Activated T-cell treated with anti-CD3 and anti-CD28 coated beads, Interleukin-2, amount 50 U/mL, for 4 hours (primary cell): ENCODE data around the gene NCR3LG1. TPM values are rescaled to one million over a fixed set of nuclear protein-coding genes. Genes with fewer than 3 reads are reported as not detected.

Experiments
- ATAC-seq, 2 donors: fragments of 200-7000 bp; cut with Tn5 transposase; one replicate each; pipeline ENCODE4 v1.10.0; 2021
- DNase-seq: peaks from one replicate; pipeline ENCODE4 v3.0.0-alpha.2; 2020
- H3K27me3 Mint-ChIP-seq: one replicate; pipeline ENCODE4 v1.8.0; 2021; ENCODE audit warnings: low read depth, mixed read lengths
- H3K36me3 Mint-ChIP-seq: one replicate; pipeline ENCODE4 v1.8.0; 2022; ENCODE audit warnings: mixed read lengths; ENCODE audit not compliant: insufficient read depth
- H3K4me1 Mint-ChIP-seq: one replicate; pipeline ENCODE4 v1.8.0; 2021; ENCODE audit warnings: low read depth, mixed read lengths
- H3K4me3 Mint-ChIP-seq: one replicate; pipeline ENCODE4 v1.8.0; 2021; ENCODE audit warnings: mild to moderate bottlenecking, moderate library complexity, mixed read lengths
- H3K9me3 Mint-ChIP-seq: one replicate; pipeline ENCODE4 v1.8.0; 2021; ENCODE audit warnings: mixed read lengths
- total RNA-seq, 3 donors: library from RNA; stranded (reverse); gene quantifications; one replicate each; pipeline ENCODE4 v1.2.1, GENCODE V29; 2021

NCR3LG1 gene
- total RNA-seq, 3 donors from 2014 or later: 3.2 to 4.2 (median 3.4) TPM

DNA sequence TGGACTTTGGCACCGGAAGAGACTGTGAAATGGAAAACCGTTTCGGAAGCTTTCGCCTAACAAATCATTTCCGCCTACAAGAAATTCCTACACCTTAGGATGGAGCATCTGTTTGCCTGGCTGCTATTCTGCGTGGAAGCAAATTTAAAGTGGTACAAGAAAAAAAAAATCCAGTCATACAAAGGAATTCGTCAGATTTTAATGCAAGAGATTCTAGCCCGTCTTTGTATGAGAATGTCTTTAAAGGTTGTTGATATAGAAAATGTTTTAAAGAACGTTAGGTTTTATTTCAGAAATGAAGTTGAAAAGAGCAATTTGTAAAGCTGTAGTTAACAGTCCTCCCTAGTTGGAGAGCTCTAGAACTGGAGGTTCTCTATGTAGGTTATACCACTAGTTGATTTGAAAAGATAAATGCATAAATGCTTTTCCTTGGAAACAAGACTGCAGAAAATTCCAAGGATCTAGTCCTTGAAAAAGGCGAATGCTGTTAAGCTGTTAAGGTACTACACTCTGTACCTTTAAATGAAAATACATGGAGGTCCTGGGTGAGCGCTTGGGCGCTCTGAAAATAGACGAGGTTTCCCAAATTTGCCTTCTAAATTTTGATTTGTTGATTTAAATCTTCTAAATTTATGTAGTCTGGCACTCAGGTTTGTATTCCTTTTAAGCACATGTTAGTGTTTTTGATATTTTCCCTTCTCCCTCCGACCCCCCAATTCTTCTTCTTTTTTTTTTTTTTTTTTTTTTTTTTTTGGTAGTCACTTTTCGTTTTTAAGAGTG lies 2.4 kb downstream of the NCR3LG1 start:
- H3K36me3 Mint-ChIP-seq: no peaks in the 10 kb centered on the region
- ATAC-seq: no peak
- peak overlapping the region; percentile 93 for H3K4me3 Mint-ChIP-seq
- DNase-seq: no peak
- no peaks in the 10 kb centered on the region for H3K9me3 Mint-ChIP-seq
- peaks cover 4% of the 10 kb centered on the region for H3K27me3 Mint-ChIP-seq
- H3K4me1 Mint-ChIP-seq: peaks cover 36% of the 10 kb centered on the region

- DNase-seq: peak; percentile 55
- peaks cover 3% of the 10 kb centered on the region for H3K9me3 Mint-ChIP-seq
- peak overlapping the region; percentile 93 for H3K4me3 Mint-ChIP-seq
- no peak for ATAC-seq
- H3K4me1 Mint-ChIP-seq: peaks cover 36% of the 10 kb centered on the region
- peaks cover 4% of the 10 kb centered on the region for H3K27me3 Mint-ChIP-seq
- no peaks in the 10 kb centered on the region for H3K36me3 Mint-ChIP-seq
Observed at GRCh38 chr11:17354601-17354991, 3.0 kb downstream of the NCR3LG1 start.

DNA sequence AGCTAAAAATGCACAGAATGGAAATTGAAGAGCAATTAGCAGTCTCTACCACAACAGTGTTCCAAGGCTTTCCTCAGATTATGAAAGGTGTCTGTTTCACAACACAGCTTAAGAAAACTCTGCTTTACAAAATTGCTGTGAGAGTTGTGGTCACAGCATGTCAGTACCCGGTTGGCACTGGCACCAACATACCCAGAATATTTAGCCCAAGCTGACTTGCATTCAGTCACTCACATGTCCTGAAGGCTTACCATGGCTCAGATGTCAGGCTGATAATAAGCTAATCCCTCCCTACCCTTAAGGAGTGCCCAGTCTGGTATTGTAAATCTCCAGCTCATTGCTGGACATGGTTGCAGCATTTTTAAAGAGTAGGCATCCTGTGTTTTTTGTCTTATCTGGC lies 14.9 kb downstream of the NCR3LG1 start:
- Mint-ChIP-seq H3K4me1 (no peaks in the 10 kb centered on the region), H3K27me3 (no peaks in the 10 kb centered on the region), H3K36me3 (peaks cover 41% of the 10 kb centered on the region), H3K9me3 (peaks cover 29% of the 10 kb centered on the region), H3K4me3 (no peak overlapping the region)
- ATAC-seq: no peak
- no peak for DNase-seq

GRCh38 chr11:17368551-17368950 lies 17.0 kb downstream of the NCR3LG1 start:
- ATAC-seq (no peak), DNase-seq (no peak)
- Mint-ChIP-seq H3K36me3 (peaks cover 51% of the 10 kb centered on the region), H3K9me3 (peaks cover 39% of the 10 kb centered on the region), H3K4me3 (no peak overlapping the region), H3K27me3 (no peaks in the 10 kb centered on the region), H3K4me1 (no peaks in the 10 kb centered on the region)

DNA sequence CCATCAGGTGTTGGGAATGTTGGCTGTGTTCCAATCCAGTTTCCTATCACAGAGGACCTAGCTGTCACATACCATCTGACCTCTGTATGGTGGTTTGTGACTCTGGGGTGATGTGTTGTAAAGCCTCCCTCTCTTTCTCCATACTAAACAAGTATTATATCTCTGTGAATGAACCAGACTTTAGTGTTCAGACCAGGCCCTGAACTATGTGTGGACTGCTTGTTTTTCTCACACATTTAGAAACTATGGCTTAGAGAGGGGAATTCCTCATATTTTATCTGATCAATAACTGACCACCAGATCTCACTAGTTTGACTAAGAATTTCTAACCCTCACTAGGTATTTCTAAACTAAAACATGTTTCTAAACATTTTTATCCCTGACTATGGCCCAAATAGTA lies 17.5 kb downstream of the NCR3LG1 start:
- H3K4me3 Mint-ChIP-seq: no peak overlapping the region

GRCh38 chr11:17369684-17370243 lies 18.2 kb downstream of the NCR3LG1 start:
- no peaks in the 10 kb centered on the region for H3K4me1 Mint-ChIP-seq
- H3K4me3 Mint-ChIP-seq: no peak overlapping the region
- H3K27me3 Mint-ChIP-seq: no peaks in the 10 kb centered on the region
- H3K9me3 Mint-ChIP-seq: peaks cover 39% of the 10 kb centered on the region
- H3K36me3 Mint-ChIP-seq: peaks cover 48% of the 10 kb centered on the region
- DNase-seq (no peak), ATAC-seq (no peak)

More for the DNA sequence above, 17.5 kb downstream of the NCR3LG1 start:
- H3K4me1 Mint-ChIP-seq: no peaks in the 10 kb centered on the region
- DNase-seq (no peak), ATAC-seq (no peak)
- H3K36me3 Mint-ChIP-seq: peaks cover 48% of the 10 kb centered on the region
- peaks cover 39% of the 10 kb centered on the region for H3K9me3 Mint-ChIP-seq
- H3K27me3 Mint-ChIP-seq: no peaks in the 10 kb centered on the region

GRCh38 chr11:17371614-17372013 lies 20.0 kb downstream of the NCR3LG1 start:
- no peak for ATAC-seq
- H3K36me3 Mint-ChIP-seq: peaks cover 54% of the 10 kb centered on the region

GRCh38 chr11:17375547-17375946 lies 23.9 kb downstream of the NCR3LG1 start:
- H3K4me3 Mint-ChIP-seq: no peak overlapping the region
- H3K36me3 Mint-ChIP-seq: peaks cover 25% of the 10 kb centered on the region
- peaks cover 19% of the 10 kb centered on the region for H3K9me3 Mint-ChIP-seq
- no peaks in the 10 kb centered on the region for H3K4me1 Mint-ChIP-seq
- H3K27me3 Mint-ChIP-seq: no peaks in the 10 kb centered on the region
- no peak for ATAC-seq
- DNase-seq: no peak

More at GRCh38 chr11:17371614-17372013, 20.0 kb downstream of the NCR3LG1 start:
- DNase-seq: no peak
- no peaks in the 10 kb centered on the region for H3K4me1 Mint-ChIP-seq
- no peak overlapping the region for H3K4me3 Mint-ChIP-seq
- peaks cover 39% of the 10 kb centered on the region for H3K9me3 Mint-ChIP-seq
- H3K27me3 Mint-ChIP-seq: no peaks in the 10 kb centered on the region

DNA sequence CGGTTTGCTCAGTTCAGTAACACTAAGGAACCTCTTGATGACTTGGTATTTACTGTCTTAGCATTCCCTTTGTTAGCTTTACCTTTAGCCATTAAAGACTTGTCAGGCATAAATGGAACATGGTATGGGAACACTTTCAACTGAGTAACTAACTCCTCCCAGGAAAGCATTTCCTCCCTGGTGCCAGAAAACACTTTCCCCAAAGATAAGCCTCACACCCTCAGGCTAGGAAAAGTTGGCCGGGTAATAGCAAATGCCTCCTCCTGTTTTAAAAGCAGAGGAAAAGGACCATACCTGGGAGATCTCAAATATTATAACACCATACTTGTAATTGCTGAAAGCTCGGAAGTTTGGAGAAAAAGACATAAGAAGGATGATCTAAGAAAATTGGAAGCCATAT lies 24.9 kb downstream of the NCR3LG1 start:
- H3K4me1 Mint-ChIP-seq: no peaks in the 10 kb centered on the region

DNA sequence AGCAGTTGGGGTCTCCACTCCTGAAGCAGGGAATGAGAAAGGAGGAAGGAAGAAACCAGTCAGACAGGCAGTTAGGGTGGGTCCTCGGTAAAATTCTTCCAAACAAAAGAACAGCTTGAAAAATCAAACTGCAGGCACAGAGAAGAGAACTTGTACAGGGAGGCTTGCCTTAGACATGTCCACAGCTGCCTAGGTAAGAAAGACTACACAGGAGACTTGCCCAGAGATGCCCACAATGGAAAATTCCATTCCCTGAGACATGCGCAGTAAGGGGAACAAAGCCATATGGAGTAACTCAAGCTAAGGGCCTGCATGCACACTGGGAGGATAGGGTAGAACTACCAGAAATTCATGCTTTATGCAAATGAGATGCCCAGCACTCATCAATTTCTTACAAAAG lies 27.1 kb downstream of the NCR3LG1 start:
- Mint-ChIP-seq H3K27me3 (no peaks in the 10 kb centered on the region), H3K4me1 (no peaks in the 10 kb centered on the region), H3K4me3 (no peak overlapping the region), H3K9me3 (no peaks in the 10 kb centered on the region), H3K36me3 (peaks cover 6% of the 10 kb centered on the region)
- DNase-seq (no peak), ATAC-seq (no peak)

More for the DNA sequence above, 24.9 kb downstream of the NCR3LG1 start:
- DNase-seq (no peak), ATAC-seq (no peak)
- Mint-ChIP-seq H3K9me3 (peaks cover 10% of the 10 kb centered on the region), H3K36me3 (peaks cover 16% of the 10 kb centered on the region), H3K4me3 (no peak overlapping the region), H3K27me3 (no peaks in the 10 kb centered on the region)

DNA sequence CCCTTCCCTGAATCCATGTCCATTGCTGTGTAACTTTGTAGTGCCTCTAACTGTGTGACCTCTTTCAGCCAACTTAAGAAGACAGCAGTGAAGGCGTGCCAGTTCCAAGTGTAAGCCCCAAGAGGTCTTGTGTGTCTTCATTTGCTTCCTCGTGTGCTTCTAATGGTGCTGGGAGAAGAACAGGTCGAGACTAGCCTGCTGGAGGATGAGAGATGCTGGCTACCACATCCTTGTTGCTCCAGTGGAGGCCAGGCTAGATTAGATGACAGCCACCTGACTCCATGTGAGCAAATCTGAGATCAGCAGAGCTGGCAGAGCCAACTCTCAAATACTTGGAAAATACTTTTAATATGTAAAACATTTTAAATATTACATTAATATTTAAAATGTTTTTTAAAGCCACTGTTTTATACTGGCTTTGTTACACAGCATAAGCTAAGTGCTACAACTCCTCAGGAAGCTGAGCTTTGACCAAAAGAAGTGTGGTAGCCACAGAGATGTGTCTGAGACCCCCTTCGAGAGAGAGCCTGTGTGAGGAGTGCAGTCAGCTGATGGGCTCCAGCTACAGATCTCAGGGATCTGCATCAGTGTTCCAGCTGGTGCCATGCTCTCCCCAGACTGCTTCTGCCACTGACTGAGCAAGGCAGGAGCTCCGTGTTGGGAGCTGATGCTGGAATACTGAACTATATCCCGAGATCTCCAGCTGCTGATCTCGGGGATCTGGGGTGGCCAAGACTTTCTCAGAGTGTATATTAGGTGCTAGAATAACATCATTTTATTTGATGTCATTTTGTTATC lies 28.0 kb downstream of the NCR3LG1 start:
- no peaks in the 10 kb centered on the region for H3K27me3 Mint-ChIP-seq
- ATAC-seq (no peak), DNase-seq (no peak)
- H3K9me3 Mint-ChIP-seq: no peaks in the 10 kb centered on the region
- no peaks in the 10 kb centered on the region for H3K4me1 Mint-ChIP-seq
- H3K36me3 Mint-ChIP-seq: peaks cover 6% of the 10 kb centered on the region
- no peak overlapping the region for H3K4me3 Mint-ChIP-seq

- DNase-seq: no peak
- H3K27me3 Mint-ChIP-seq: no peaks in the 10 kb centered on the region
- ATAC-seq: no peak
- no peaks in the 10 kb centered on the region for H3K4me1 Mint-ChIP-seq
- no peaks in the 10 kb centered on the region for H3K9me3 Mint-ChIP-seq
- no peaks in the 10 kb centered on the region for H3K36me3 Mint-ChIP-seq
- H3K4me3 Mint-ChIP-seq: no peak overlapping the region
Observed at GRCh38 chr11:17381156-17381555, 29.6 kb downstream of the NCR3LG1 start.

- no peak for ATAC-seq
- Mint-ChIP-seq H3K9me3 (no peaks in the 10 kb centered on the region), H3K4me1 (no peaks in the 10 kb centered on the region), H3K27me3 (no peaks in the 10 kb centered on the region), H3K36me3 (no peaks in the 10 kb centered on the region), H3K4me3 (no peak overlapping the region)
- no peak for DNase-seq
Observed at GRCh38 chr11:17382046-17382728, 30.6 kb downstream of the NCR3LG1 start.

GRCh38 chr11:17383461-17383860 lies 31.9 kb downstream of the NCR3LG1 start:
- no peaks in the 10 kb centered on the region for H3K4me1 Mint-ChIP-seq
- peaks cover 2% of the 10 kb centered on the region for H3K27me3 Mint-ChIP-seq
- H3K9me3 Mint-ChIP-seq: no peaks in the 10 kb centered on the region
- DNase-seq (no peak), ATAC-seq (no peak)
- no peak overlapping the region for H3K4me3 Mint-ChIP-seq
- H3K36me3 Mint-ChIP-seq: no peaks in the 10 kb centered on the region
